H9 (cell line): ENCODE results near the gene TIMM50. TPM values are rescaled to one million over a fixed set of nuclear protein-coding genes. Genes with fewer than 3 reads are reported as not detected.

ENCODE experiments used
- DNase-seq: peaks from one replicate; pipeline ENCODE4 v3.0.0-alpha.2; 2017
- H2AFZ ChIP-seq: one replicate; pipeline ENCODE4 v1.6.1; 2013; ENCODE audit warnings: mild to moderate bottlenecking, low read length, control low read depth, moderate library complexity
- H2AK5ac ChIP-seq: 2 replicates; pipeline ENCODE4 v1.6.1; 2013; ENCODE audit warnings: low read length, control low read depth, mixed read lengths; ENCODE audit not compliant: insufficient read length
- H2BK120ac ChIP-seq: one replicate; pipeline ENCODE4 v1.6.1; 2013; ENCODE audit warnings: low read depth, mild to moderate bottlenecking, low read length, control low read depth, inconsistent platforms; ENCODE audit not compliant: poor library complexity, severe bottlenecking
- H2BK12ac ChIP-seq: 2 replicates; pipeline ENCODE4 v1.6.1; 2013; ENCODE audit warnings: low read length, control low read depth, mixed read lengths, low read depth; ENCODE audit not compliant: insufficient read length
- H2BK15ac ChIP-seq: 2 replicates; pipeline ENCODE4 v1.6.1; 2013; ENCODE audit warnings: low read depth, low read length, control low read depth
- H2BK20ac ChIP-seq: one replicate; pipeline ENCODE4 v1.6.1; 2013; ENCODE audit warnings: low read depth, mild to moderate bottlenecking, low read length, control low read depth, inconsistent platforms; ENCODE audit not compliant: poor library complexity, severe bottlenecking
- H2BK5ac ChIP-seq: 2 replicates; pipeline ENCODE4 v1.6.1; 2013; ENCODE audit warnings: low read length, control low read depth, mixed read lengths; ENCODE audit not compliant: insufficient read length
- H3K14ac ChIP-seq: 2 replicates; pipeline ENCODE4 v1.6.1; 2013; ENCODE audit warnings: low read length, control low read depth; ENCODE audit not compliant: insufficient read depth
- H3K18ac ChIP-seq: 2 replicates; pipeline ENCODE4 v1.6.1; 2013; ENCODE audit warnings: low read depth, mild to moderate bottlenecking, mixed read lengths, low read length, control low read depth; ENCODE audit not compliant: insufficient read length
- H3K23ac ChIP-seq: 2 replicates; pipeline ENCODE4 v1.6.1; 2013; ENCODE audit warnings: low read length, control low read depth, mixed read lengths, low read depth; ENCODE audit not compliant: insufficient read length
- H3K23me2 ChIP-seq: 2 replicates; pipeline ENCODE4 v1.6.1; 2013; ENCODE audit warnings: low read depth, mild to moderate bottlenecking, mixed read lengths, low read length, control low read depth; ENCODE audit not compliant: insufficient read length, poor library complexity, severe bottlenecking
- H3K27ac ChIP-seq: 2 replicates; pipeline ENCODE4 v1.5.1; 2013; ENCODE audit warnings: low read length, control low read depth, mixed read lengths, low read depth; ENCODE audit not compliant: insufficient read length
- H3K27me3 ChIP-seq: 2 replicates; pipeline ENCODE4 v1.6.1; 2013; ENCODE audit warnings: low read length, control low read depth, inconsistent platforms; ENCODE audit not compliant: insufficient read depth
- H3K4ac ChIP-seq: 2 replicates; pipeline ENCODE4 v1.6.1; 2013; ENCODE audit warnings: low read depth, mild to moderate bottlenecking, control low read depth, inconsistent platforms, low read length, moderate library complexity
- H3K4me1 ChIP-seq: 2 replicates; pipeline ENCODE4 v1.6.1; 2013; ENCODE audit warnings: low read length, control low read depth, inconsistent platforms; ENCODE audit not compliant: insufficient read depth
- H3K4me2 ChIP-seq: 2 replicates; pipeline ENCODE4 v1.6.1; 2013; ENCODE audit warnings: low read length, control low read depth, mixed read lengths; ENCODE audit not compliant: insufficient read length, insufficient read depth
- H3K56ac ChIP-seq: 2 replicates; pipeline ENCODE4 v1.6.1; 2013; ENCODE audit warnings: low read depth, mild to moderate bottlenecking, mixed read lengths, low read length, control low read depth; ENCODE audit not compliant: insufficient read length
- H3K79me1 ChIP-seq: 2 replicates; pipeline ENCODE4 v1.6.1; 2013; ENCODE audit warnings: low read depth, mild to moderate bottlenecking, moderate library complexity, low read length, control low read depth, inconsistent platforms; ENCODE audit not compliant: insufficient read depth, poor library complexity, severe bottlenecking
- H3K79me2 ChIP-seq: 2 replicates; pipeline ENCODE4 v1.6.1; 2013; ENCODE audit warnings: low read length, control low read depth, inconsistent platforms; ENCODE audit not compliant: insufficient read depth
- H3K9ac ChIP-seq: 2 replicates; pipeline ENCODE4 v1.6.1; 2013; ENCODE audit warnings: low read length, control low read depth, mixed read lengths; ENCODE audit not compliant: insufficient read length; ENCODE audit errors: extremely low read depth
- H3K9me3 ChIP-seq: one replicate; pipeline ENCODE4 v1.6.1; 2013; ENCODE audit warnings: low read depth, low read length, inconsistent platforms; ENCODE audit not compliant: control insufficient read depth
- H3T11ph ChIP-seq: one replicate; pipeline ENCODE4 v1.6.1; 2013; ENCODE audit warnings: mild to moderate bottlenecking, low read length, control low read depth, inconsistent platforms
- H4K20me1 ChIP-seq: one replicate; pipeline ENCODE4 v1.6.1; 2013; ENCODE audit not compliant: control insufficient read depth, insufficient read length, insufficient read depth
- H4K5ac ChIP-seq: 2 replicates; pipeline ENCODE4 v1.6.1; 2013; ENCODE audit warnings: low read depth, mild to moderate bottlenecking, mixed read lengths, low read length, control low read depth; ENCODE audit not compliant: insufficient read length
- H4K8ac ChIP-seq: replicated peaks from 2 replicates; pipeline ENCODE4 v1.6.1; 2013; ENCODE audit warnings: low read length, control low read depth, mixed read lengths, low read depth; ENCODE audit not compliant: insufficient read length
- H4K91ac ChIP-seq: 2 replicates; pipeline ENCODE4 v1.6.1; 2013; ENCODE audit warnings: low read depth, mild to moderate bottlenecking, moderate library complexity, mixed read lengths, low read length, control low read depth; ENCODE audit not compliant: insufficient read length
- H3K27ac Mint-ChIP-seq, 3 experiments: 2 replicates in 2 of 3; 3 replicates in 1 of 3; pipeline ENCODE4 v1.8.0; 2020 to 2021; ENCODE audit warnings: mixed read lengths in 3 of 3, mild to moderate bottlenecking in 1 of 3, moderate library complexity in 1 of 3
- H3K27me3 Mint-ChIP-seq: 2 replicates; pipeline ENCODE4 v1.8.0; 2021; ENCODE audit warnings: low read depth, mild to moderate bottlenecking, moderate library complexity, mixed read lengths
- H3K36me3 Mint-ChIP-seq, 3 experiments: 2 replicates in 2 of 3; 3 replicates in 1 of 3; pipeline ENCODE4 v1.8.0; 2020 to 2021; ENCODE audit warnings: low read depth in 3 of 3, mixed read lengths in 3 of 3; ENCODE audit not compliant: insufficient read depth in 1 of 3
- H3K4me1 Mint-ChIP-seq, 2 experiments: 2 replicates each; pipeline ENCODE4 v1.8.0; 2020; ENCODE audit warnings: mixed read lengths in 2 of 2
- H3K4me3 Mint-ChIP-seq, 2 experiments: 2 replicates in 1 of 2; 3 replicates in 1 of 2; pipeline ENCODE4 v1.8.0; 2020 to 2021; ENCODE audit warnings: mild to moderate bottlenecking in 2 of 2, mixed read lengths in 2 of 2, moderate library complexity in 1 of 2
- H3K9me3 Mint-ChIP-seq, 2 experiments: 2 replicates in 1 of 2; 3 replicates in 1 of 2; pipeline ENCODE4 v1.8.0; 2020; ENCODE audit warnings: mild to moderate bottlenecking in 2 of 2, mixed read lengths in 2 of 2, moderate library complexity in 1 of 2
- CTCF ChIP-seq: fragments of 200-600 bp; sonication (generic); conservative IDR thresholded peaks from 3 replicates; pipeline ENCODE4 v1.8.0; 2021; ENCODE audit warnings: antibody characterized with exemption, mild to moderate bottlenecking
- WGBS: extraction: QIAGEN DNeasy Blood & Tissue Kit; methylation state at CpG from one replicate; pipeline ENCODE4 v1.1.7; 2013; ENCODE audit warnings: missing lambda C conversion rate, low lambda C conversion rate, mixed read lengths; ENCODE audit not compliant: insufficient read length; ENCODE audit errors: extremely low coverage; 5-methylcytosine and 5-hydroxymethylcytosine counted together
- total RNA-seq: library from RNA; stranded (reverse); gene quantifications from 2 replicates; pipeline ENCODE4 v1.2.1, GENCODE V29; 2021

The TIMM50 gene
- total RNA-seq, 1 experiment from 2014 or later, result 128 TPM

- Mint-ChIP-seq H3K9me3 (peaks cover 0 to 7% of the 10 kb centered on the region in 2 experiments; a peak in 2 of 5 replicates), H3K36me3 (peaks cover 32 to 40% (median 37%) of the 10 kb centered on the region in 3 experiments), H3K27ac (peak overlapping the region in 2 of 3 experiments; percentile 92 to 94; a peak in 5 of 7 replicates), H3K4me1 (peaks cover 40 to 49% of the 10 kb centered on the region in 2 experiments), H3K4me3 (peak overlapping the region; percentile 98 to 100), H3K27me3 (peaks cover 5% of the 10 kb centered on the region)
- Histone ChIP-seq H3K4me1 (peaks cover 4% of the 10 kb centered on the region; the same call in 1 of the 2 replicates), H3K4me2 (no peak overlapping the region), H3K9ac (no peak overlapping the region), H3K4ac (no peak overlapping the region), H3K18ac (no peak overlapping the region), H3K27me3 (no peaks in the 10 kb centered on the region), H2BK15ac (no peak overlapping the region), H4K20me1 (no peaks in the 10 kb centered on the region), H2BK12ac (no peak overlapping the region), H4K5ac (no peak overlapping the region), H3T11ph (no peak overlapping the region), H3K9me3 (no peaks in the 10 kb centered on the region), H3K79me1 (peaks cover 9% of the 10 kb centered on the region), H3K79me2 (peaks cover 6% of the 10 kb centered on the region; the same call in 1 of the 2 replicates), H2AK5ac (no peak overlapping the region), H3K27ac (no peak overlapping the region), H3K23me2 (peaks cover 10% of the 10 kb centered on the region), H2BK5ac (no peak overlapping the region), H4K91ac (no peak overlapping the region), H2BK20ac (no peak overlapping the region), H2BK120ac (no peak overlapping the region), H3K14ac (no peak overlapping the region), H3K23ac (no peak overlapping the region), H3K56ac (no peak overlapping the region), H4K8ac (peak overlapping the region; percentile 15), H2AFZ (no peak overlapping the region)
- WGBS, result no CpG with 5 or more reads among the region's 8 CpGs
- no peak for DNase-seq
- TF ChIP-seq CTCF, result no peak
These were observed 47.1 kb upstream of the TIMM50 start for GRCh38 chr19:39433480-39434079.
